Measurements from ENCODE around the gene PRKN.

Gene PRKN

DNA sequence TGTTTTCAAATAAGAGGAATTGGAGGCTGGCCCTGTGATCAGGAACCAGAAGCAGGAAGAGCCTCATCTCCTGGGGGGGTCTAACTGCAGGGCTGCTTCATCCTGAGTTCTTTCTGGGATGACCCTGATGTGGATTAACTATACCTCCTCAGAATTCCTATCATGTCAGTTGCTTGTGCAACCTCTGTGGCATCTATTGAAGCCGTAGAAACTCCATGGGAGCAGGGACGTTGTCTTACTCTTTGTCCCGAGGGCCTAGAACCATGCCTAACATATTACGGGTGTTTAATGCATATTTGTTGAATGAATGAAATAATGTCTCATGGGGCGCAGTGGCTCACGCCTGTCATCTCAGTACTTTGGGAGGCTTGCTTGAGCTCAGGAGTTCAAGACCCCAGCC, 1343.6 kb downstream of the PRKN start:
- in situ Hi-C loops (cut with MboI; ENCODE audit: low sequenced_read_pairs, unreplicated experiment): no loop called here
- TF ChIP-seq, protein P1, sequence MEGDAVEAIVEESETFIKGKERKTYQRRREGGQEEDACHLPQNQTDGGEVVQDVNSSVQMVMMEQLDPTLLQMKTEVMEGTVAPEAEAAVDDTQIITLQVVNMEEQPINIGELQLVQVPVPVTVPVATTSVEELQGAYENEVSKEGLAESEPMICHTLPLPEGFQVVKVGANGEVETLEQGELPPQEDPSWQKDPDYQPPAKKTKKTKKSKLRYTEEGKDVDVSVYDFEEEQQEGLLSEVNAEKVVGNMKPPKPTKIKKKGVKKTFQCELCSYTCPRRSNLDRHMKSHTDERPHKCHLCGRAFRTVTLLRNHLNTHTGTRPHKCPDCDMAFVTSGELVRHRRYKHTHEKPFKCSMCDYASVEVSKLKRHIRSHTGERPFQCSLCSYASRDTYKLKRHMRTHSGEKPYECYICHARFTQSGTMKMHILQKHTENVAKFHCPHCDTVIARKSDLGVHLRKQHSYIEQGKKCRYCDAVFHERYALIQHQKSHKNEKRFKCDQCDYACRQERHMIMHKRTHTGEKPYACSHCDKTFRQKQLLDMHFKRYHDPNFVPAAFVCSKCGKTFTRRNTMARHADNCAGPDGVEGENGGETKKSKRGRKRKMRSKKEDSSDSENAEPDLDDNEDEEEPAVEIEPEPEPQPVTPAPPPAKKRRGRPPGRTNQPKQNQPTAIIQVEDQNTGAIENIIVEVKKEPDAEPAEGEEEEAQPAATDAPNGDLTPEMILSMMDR (IDR thresholded peaks at IDR 0.05; ENCODE audit: borderline replicate concordance, control extremely low read depth, extremely low read depth, insufficient read depth, missing control alignments): no peak
- DNase-seq (ENCODE audit: low spot score): no peak

DNA sequence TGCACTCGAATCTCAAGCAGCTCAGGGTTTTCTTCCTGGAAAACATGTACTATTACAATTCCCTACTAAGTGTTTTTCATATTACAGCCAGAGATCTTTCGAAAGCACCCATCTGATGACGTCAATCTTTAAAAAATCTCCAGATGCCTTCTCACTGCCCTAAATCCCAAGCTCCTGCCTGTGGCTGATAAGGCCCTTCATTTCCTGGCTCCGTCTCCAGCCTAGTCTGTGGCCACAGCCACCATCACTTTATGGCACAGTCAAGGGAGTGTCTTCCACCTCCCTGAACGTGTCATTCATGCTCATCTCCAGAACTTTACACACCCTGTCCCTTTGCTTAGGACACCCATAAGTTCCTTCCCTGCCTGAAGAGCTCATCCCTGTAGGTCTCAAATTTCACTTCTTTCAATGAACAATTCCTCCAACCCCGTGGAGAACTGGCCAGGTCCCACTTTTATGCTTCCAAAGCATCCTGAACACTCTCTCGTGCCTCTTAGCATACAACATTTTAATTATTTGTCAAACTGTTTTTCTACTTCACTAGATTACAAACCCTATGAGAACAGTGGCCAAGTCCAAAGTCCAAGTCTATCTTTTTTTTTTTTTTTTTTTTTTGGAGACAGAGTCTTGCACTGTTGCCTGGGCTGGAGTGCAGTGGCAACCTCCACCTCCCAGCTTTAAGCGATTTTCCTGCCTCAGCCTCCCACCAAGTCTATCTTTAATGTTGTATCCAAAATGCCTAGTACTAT, 1347.6 kb downstream of the PRKN start:
- TF ChIP-seq, protein P1 (IDR thresholded peaks at IDR 0.05; ENCODE audit: borderline replicate concordance, control extremely low read depth, extremely low read depth, insufficient read depth, missing control alignments): no peak
- in situ Hi-C loops (cut with MboI; ENCODE audit: low sequenced_read_pairs, unreplicated experiment): loop anchor here (10.0 kb wide), 2 partner anchors 235 to 645 kb away; no protein-coding TSS in a partner anchor
- no peak for DNase-seq (ENCODE audit: low spot score)

DNA sequence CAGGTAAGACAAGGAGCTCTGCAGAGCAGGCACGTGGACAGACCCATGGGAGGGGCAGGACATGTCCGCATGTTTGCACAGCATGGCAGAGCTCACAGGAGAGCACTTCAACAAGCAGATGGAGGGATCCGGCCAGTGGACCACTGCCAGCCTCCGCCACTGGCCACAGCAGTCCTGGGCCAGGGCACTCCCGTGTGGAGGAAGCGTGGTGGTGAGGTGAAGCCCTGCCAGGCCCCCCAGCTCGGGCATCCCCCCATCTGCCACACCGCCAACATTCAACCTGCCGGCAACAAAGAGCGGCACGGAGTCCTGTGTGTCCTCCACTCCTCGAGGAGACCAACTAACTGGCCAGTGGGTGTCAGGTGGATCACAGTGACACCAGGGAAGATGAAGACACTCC, 1349.5 kb downstream of the PRKN start:
- no peak for DNase-seq (ENCODE audit: low spot score)
- in situ Hi-C loops (cut with MboI; ENCODE audit: low sequenced_read_pairs, unreplicated experiment): loop anchor here (10.0 kb wide), 2 partner anchors 233 to 643 kb away; no protein-coding TSS in a partner anchor
- TF ChIP-seq, protein P1 (IDR thresholded peaks at IDR 0.05; ENCODE audit: borderline replicate concordance, control extremely low read depth, extremely low read depth, insufficient read depth, missing control alignments): no peak

DNA sequence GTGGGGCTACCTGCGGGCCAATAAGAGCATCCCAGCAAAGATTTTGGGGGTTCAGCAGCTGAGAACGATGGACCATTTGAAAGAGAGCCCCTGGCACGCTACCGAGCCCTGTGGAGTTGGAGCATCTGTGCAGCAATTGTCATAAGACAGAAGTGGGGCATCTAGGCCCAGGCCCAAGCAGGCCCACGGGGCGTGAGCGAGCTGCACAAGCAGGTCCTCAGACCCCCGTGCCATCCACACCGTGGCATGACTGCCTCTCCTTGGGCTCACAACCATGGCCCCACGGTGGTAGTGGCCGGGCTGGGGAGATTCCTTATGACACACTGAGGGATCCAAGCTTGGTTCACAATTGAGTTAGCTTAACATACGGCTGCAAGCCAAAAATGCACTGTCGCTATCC, 1350.5 kb downstream of the PRKN start:
- in situ Hi-C loops (cut with MboI; ENCODE audit: low sequenced_read_pairs, unreplicated experiment): loop anchor here (10.0 kb wide), 2 partner anchors 232 to 642 kb away; no protein-coding TSS in a partner anchor
- no peak for DNase-seq (ENCODE audit: low spot score)
- TF ChIP-seq, protein P1 (IDR thresholded peaks at IDR 0.05; ENCODE audit: borderline replicate concordance, control extremely low read depth, extremely low read depth, insufficient read depth, missing control alignments): no peak

DNA sequence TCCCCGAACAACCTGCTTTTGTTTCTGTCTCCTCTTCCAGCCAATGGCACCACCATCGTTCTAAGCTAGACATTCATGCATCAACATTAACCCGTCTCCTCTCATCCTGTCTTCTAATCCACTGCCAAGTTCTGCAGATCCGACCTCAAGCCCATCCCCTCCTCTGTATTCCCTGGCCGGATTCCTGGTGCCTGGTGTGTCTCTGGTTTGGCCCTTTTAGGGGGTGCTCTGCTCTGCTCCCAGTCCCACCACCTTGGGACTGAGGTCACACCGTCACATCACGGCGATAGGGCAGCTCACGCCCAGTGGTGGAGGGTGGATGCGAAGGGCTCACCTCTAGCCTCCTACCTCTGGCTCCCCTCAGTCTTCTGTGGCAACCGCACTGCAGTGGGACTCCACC, 1351.2 kb downstream of the PRKN start:
- TF ChIP-seq, protein P1 (IDR thresholded peaks at IDR 0.05; ENCODE audit: borderline replicate concordance, control extremely low read depth, extremely low read depth, insufficient read depth, missing control alignments): no peak
- in situ Hi-C loops (cut with MboI; ENCODE audit: low sequenced_read_pairs, unreplicated experiment): loop anchor here (10.0 kb wide), 2 partner anchors 232 to 642 kb away; no protein-coding TSS in a partner anchor
- DNase-seq (ENCODE audit: low spot score): no peak

DNA sequence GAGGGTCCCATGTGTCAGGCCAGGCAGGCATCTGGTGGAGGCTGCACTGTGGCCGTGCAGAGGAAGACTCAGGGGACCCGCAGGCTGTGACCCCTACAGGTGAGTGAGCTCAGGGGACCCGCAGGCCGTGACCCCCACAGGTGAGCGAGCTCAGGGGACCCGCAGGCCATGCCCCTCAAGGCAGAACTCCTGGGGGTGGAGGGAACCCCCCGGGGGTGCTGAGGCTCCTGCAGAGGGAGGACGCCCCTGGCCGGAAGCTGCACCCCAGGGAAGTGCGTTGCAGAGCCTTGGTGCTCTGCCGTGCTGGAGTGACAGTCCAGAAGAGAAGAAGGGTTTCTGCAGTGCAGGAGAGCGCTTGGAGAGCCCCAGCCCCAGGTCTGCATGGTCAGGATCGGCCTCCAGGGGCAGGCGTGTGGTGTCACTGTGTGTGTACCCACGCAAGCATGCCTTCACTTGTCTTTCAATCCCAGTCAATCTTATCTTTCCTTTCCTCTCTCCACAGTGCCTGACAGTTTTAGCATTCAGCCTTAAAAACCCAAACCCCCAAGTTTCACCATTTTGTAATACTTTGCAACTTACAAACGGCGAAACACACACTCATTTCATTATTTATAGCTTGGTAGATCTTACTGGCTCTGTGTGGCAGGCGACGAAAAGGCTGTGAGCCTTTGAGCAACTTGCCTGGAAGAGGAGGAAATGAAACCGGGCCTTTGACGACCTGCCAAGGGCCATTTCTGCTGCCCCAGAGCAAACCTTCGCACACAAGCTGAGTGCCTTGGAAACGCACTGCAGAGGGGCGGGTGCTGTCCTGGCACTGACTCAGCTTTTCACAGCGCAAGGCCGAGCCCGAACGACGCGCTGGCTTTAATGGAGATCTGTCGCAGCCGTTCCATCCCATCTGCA, 1352.3 kb downstream of the PRKN start:
- DNase-seq (ENCODE audit: low spot score): no peak
- in situ Hi-C loops (cut with MboI; ENCODE audit: low sequenced_read_pairs, unreplicated experiment): loop anchor here (5.0 to 10.0 kb wide), 3 partner anchors 230 to 640 kb away; no protein-coding TSS in a partner anchor
- TF ChIP-seq, protein P1 (IDR thresholded peaks at IDR 0.05; ENCODE audit: borderline replicate concordance, control extremely low read depth, extremely low read depth, insufficient read depth, missing control alignments): no peak

Measured in GM13976 (cell line).